GM12864 (cell line): ENCODE results near the gene LRRC23.

Experiments
- DNase-seq: peaks from one replicate; pipeline ENCODE4 v3.0.0-alpha.2; 2011; ENCODE audit warnings: low read depth
- H3K4me3 ChIP-seq: 2 replicates; pipeline ENCODE4 v1.5.1; 2011; ENCODE audit warnings: mild to moderate bottlenecking, low read depth, low read length, control low read depth
- CTCF ChIP-seq: IDR thresholded peaks from 2 replicates; pipeline ENCODE4 v1.5.1; 2011; ENCODE audit warnings: low read depth, mild to moderate bottlenecking, moderate library complexity, low read length, control low read depth, inconsistent platforms; ENCODE audit errors: missing control alignments

Gene LRRC23

DNA sequence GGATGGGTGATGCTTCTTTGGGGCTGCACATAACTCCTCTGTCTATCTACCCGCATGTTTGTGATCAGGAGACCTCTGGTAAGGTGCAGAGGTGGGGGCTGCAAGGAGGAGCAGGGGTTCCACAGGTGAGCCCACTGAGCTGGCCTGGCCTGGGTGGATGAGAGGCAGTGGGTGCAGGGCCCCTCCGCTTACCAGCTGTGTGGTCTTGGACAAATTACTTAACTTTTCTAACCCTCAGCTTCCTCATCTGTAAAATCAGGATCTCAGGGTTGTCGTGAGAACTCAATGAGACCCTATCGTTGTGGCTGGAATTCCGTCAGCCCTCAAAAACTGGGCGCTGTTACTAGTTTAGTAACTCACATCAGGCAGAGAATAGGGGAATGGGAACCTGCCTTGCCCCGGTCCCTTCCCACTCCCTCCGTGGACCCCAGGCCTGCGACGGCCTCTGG, 54.0 kb downstream of the LRRC23 start:
- peak overlapping the region; percentile 93 for H3K4me3 ChIP-seq
- TF ChIP-seq CTCF = no peak
- no peak for DNase-seq

GRCh38 chr12:6959058-6959804, 54.6 kb downstream of the LRRC23 start:
- peak overlapping the region; percentile 93 for H3K4me3 ChIP-seq
- no peak for TF ChIP-seq CTCF
- DNase-seq = peak; percentile 84

GRCh38 chr12:6959805-6960592, 55.4 kb downstream of the LRRC23 start:
- no peak for DNase-seq
- no peak for TF ChIP-seq CTCF
- peak overlapping the region; percentile 93 for H3K4me3 ChIP-seq

DNA sequence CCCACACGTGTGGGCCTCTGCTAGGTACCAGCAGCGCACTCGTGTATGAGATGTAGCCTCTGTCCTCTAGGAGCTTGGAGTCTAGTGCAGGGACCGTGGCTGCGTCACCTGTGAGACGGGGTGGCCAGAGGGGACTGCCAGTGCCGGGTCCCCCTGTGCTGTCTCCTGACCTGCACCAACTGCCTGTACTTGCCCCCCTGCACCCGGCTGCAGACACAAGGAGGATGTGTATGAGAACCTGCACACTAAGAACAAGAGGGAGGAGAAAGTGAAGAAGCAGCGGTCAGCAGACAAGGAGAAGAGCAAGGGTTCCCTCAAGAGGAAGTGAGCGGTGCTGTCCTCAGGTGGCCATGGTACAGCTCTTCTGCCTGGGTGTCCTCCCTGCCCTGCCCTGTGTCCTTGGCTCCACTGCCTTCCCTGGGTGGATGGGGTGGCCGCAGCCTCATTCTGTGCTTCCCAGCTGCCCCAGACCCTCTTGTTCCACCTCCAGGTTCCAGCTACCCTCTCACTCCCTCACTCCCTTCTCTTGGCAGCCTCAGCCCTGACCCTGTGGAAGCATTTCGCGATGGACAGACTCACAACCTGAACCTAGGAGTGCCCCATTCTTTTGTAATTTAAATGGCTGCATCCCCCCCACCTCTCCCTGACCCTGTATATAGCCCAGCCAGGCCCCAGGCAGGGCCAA, 56.1 kb downstream of the LRRC23 start:
- peak; percentile 63 for TF ChIP-seq CTCF
- H3K4me3 ChIP-seq = peak overlapping the region; percentile 33
- DNase-seq = no peak

GRCh38 chr12:6961278-6961694, 56.7 kb downstream of the LRRC23 start:
- no peak for DNase-seq
- no peak for TF ChIP-seq CTCF
- peak overlapping the region; percentile 33; the same call in 1 of the 2 replicates for H3K4me3 ChIP-seq

GRCh38 chr12:6961695-6962284, 57.2 kb downstream of the LRRC23 start:
- H3K4me3 ChIP-seq = no peak overlapping the region; the same call in 1 of the 2 replicates
- peak; percentile 50 for TF ChIP-seq CTCF
- DNase-seq = no peak
